H1 (cell line): Measurements from ENCODE around the gene CNN3. TPM values are rescaled to one million over a fixed set of nuclear protein-coding genes. Genes with fewer than 3 reads are reported as not detected.

Source experiments
- BACH1 ChIP-seq: IDR thresholded peaks from 2 replicates; pipeline ENCODE4 v1.6.1; 2012; ENCODE audit warnings: low read length, improper control_type of control experiment
- CBX5 ChIP-seq: fragments of 300-800, 300-1000 bp; sonication (generic); IDR thresholded peaks from 2 replicates; pipeline ENCODE4 v1.7.1; 2016; ENCODE audit warnings: antibody characterized with exemption, low read length, low read depth
- CREB1 ChIP-seq: IDR thresholded peaks from 2 replicates; pipeline ENCODE4 v1.6.1; 2012; ENCODE audit warnings: inconsistent platforms
- EP300 ChIP-seq, 2 experiments: IDR thresholded peaks; 1 replicate in 1 of 2; 2 replicates in 1 of 2; pipeline ENCODE4 v1.6.1; 2011 to 2012; ENCODE audit warnings: low read depth in 2 of 2, low read length in 2 of 2, mild to moderate bottlenecking in 2 of 2, borderline replicate concordance in 1 of 2, inconsistent platforms in 1 of 2, moderate library complexity in 1 of 2
- GABPA ChIP-seq: IDR thresholded peaks from 2 replicates; pipeline ENCODE4 v1.6.1; 2011; ENCODE audit warnings: mild to moderate bottlenecking, low read length, moderate library complexity, borderline replicate concordance; ENCODE audit not compliant: insufficient read depth
- KDM1A ChIP-seq: fragments of 200-600, 300-600 bp; sonication (generic); IDR thresholded peaks from 2 replicates; pipeline ENCODE4 v1.7.1; 2016; ENCODE audit warnings: mild to moderate bottlenecking, low read length, borderline replicate concordance
- POU5F1 ChIP-seq: IDR thresholded peaks from 2 replicates; pipeline ENCODE4 v1.6.1; 2011; ENCODE audit warnings: low read depth, mild to moderate bottlenecking, low read length, moderate library complexity
- SAP30 ChIP-seq: fragments of 300-600 bp; sonication (generic); IDR thresholded peaks from 2 replicates; pipeline ENCODE4 v1.7.1; 2012; ENCODE audit warnings: low read length, moderate library complexity, mild to moderate bottlenecking, inconsistent platforms; ENCODE audit not compliant: insufficient read depth, insufficient replicate concordance
- SIRT6 ChIP-seq: IDR thresholded peaks from one replicate; pipeline ENCODE4 v1.7.1; 2012; ENCODE audit warnings: low read length, inconsistent platforms
- SP4 ChIP-seq: IDR thresholded peaks from 2 replicates; pipeline ENCODE4 v1.6.1; 2012; ENCODE audit warnings: low read length, inconsistent platforms
- SRF ChIP-seq: IDR thresholded peaks from 2 replicates; pipeline ENCODE4 v1.6.1; 2011; ENCODE audit warnings: mild to moderate bottlenecking, low read depth, low read length, moderate library complexity
- ZNF274 ChIP-seq: IDR thresholded peaks from 2 replicates; pipeline ENCODE4 v1.7.0; 2012; ENCODE audit warnings: low read length, borderline replicate concordance; ENCODE audit errors: extremely low read depth
- polyA plus RNA-seq, 7 experiments: library from polyadenylated mRNA; depleted of rRNA in 3 of 7; stranded (reverse) in 5 of 7; unstranded in 2 of 7; fragments of >200 nt in 5 of 7; fragments of 200-250 nt in 2 of 7; gene quantifications; 1 replicate in 5 of 7; 2 replicates in 1 of 7; 4 replicates in 1 of 7; pipeline versions ENCODE4 v1.2.1 to v1.2.3, GENCODE V29; 2011 to 2013; ENCODE audit warnings: missing spikeins in 2 of 7, mixed read lengths in 2 of 7
- total RNA-seq: library from RNA; stranded (reverse); fragmentation: NEBNext Ultra II Directional; extraction: Animal tissue kit (Norgen Biotek cat#: 25700); gene quantifications from 2 replicates; pipeline ENCODE4 v1.2.1, GENCODE V29; 2021
- TF ChIP-seq, protein P1 (sequence below): fragments of 300-600 bp; sonication (generic); IDR thresholded peaks from 2 replicates; pipeline ENCODE4 v1.7.1; 2012; ENCODE audit warnings: low read length, moderate library complexity, mild to moderate bottlenecking, inconsistent platforms; ENCODE audit not compliant: insufficient replicate concordance

Gene CNN3
- total and polyA plus RNA-seq, 2 of the 8 experiments (the other 6 are each of a cell fraction or from before 2014, with no cell fraction given): 134 to 266 TPM

DNA sequence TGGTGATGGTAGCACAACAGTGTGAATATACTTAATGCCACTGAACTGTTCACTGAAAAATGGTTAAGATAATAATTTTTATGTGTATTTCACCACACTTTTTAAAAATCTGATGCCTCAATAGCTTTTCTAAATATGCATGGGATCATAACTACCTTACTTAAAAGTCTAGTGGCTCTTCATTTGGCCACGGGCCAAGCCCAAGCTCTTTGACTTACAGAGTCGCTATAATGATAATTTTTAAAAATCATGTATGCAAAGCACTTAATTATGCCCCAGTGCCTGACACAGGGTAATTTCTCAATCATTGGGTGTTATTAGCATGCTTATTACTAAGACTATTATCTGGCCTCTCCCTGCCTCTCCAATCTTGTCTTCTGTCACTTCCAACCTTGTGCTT, 7.6 kb upstream of the CNN3 start (continued):
- TF ChIP-seq, protein P1, sequence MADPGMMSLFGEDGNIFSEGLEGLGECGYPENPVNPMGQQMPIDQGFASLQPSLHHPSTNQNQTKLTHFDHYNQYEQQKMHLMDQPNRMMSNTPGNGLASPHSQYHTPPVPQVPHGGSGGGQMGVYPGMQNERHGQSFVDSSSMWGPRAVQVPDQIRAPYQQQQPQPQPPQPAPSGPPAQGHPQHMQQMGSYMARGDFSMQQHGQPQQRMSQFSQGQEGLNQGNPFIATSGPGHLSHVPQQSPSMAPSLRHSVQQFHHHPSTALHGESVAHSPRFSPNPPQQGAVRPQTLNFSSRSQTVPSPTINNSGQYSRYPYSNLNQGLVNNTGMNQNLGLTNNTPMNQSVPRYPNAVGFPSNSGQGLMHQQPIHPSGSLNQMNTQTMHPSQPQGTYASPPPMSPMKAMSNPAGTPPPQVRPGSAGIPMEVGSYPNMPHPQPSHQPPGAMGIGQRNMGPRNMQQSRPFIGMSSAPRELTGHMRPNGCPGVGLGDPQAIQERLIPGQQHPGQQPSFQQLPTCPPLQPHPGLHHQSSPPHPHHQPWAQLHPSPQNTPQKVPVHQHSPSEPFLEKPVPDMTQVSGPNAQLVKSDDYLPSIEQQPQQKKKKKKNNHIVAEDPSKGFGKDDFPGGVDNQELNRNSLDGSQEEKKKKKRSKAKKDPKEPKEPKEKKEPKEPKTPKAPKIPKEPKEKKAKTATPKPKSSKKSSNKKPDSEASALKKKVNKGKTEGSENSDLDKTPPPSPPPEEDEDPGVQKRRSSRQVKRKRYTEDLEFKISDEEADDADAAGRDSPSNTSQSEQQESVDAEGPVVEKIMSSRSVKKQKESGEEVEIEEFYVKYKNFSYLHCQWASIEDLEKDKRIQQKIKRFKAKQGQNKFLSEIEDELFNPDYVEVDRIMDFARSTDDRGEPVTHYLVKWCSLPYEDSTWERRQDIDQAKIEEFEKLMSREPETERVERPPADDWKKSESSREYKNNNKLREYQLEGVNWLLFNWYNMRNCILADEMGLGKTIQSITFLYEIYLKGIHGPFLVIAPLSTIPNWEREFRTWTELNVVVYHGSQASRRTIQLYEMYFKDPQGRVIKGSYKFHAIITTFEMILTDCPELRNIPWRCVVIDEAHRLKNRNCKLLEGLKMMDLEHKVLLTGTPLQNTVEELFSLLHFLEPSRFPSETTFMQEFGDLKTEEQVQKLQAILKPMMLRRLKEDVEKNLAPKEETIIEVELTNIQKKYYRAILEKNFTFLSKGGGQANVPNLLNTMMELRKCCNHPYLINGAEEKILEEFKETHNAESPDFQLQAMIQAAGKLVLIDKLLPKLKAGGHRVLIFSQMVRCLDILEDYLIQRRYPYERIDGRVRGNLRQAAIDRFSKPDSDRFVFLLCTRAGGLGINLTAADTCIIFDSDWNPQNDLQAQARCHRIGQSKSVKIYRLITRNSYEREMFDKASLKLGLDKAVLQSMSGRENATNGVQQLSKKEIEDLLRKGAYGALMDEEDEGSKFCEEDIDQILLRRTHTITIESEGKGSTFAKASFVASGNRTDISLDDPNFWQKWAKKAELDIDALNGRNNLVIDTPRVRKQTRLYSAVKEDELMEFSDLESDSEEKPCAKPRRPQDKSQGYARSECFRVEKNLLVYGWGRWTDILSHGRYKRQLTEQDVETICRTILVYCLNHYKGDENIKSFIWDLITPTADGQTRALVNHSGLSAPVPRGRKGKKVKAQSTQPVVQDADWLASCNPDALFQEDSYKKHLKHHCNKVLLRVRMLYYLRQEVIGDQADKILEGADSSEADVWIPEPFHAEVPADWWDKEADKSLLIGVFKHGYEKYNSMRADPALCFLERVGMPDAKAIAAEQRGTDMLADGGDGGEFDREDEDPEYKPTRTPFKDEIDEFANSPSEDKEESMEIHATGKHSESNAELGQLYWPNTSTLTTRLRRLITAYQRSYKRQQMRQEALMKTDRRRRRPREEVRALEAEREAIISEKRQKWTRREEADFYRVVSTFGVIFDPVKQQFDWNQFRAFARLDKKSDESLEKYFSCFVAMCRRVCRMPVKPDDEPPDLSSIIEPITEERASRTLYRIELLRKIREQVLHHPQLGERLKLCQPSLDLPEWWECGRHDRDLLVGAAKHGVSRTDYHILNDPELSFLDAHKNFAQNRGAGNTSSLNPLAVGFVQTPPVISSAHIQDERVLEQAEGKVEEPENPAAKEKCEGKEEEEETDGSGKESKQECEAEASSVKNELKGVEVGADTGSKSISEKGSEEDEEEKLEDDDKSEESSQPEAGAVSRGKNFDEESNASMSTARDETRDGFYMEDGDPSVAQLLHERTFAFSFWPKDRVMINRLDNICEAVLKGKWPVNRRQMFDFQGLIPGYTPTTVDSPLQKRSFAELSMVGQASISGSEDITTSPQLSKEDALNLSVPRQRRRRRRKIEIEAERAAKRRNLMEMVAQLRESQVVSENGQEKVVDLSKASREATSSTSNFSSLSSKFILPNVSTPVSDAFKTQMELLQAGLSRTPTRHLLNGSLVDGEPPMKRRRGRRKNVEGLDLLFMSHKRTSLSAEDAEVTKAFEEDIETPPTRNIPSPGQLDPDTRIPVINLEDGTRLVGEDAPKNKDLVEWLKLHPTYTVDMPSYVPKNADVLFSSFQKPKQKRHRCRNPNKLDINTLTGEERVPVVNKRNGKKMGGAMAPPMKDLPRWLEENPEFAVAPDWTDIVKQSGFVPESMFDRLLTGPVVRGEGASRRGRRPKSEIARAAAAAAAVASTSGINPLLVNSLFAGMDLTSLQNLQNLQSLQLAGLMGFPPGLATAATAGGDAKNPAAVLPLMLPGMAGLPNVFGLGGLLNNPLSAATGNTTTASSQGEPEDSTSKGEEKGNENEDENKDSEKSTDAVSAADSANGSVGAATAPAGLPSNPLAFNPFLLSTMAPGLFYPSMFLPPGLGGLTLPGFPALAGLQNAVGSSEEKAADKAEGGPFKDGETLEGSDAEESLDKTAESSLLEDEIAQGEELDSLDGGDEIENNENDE: no peak
- TF ChIP-seq ZNF274: no peak
- TF ChIP-seq POU5F1: no peak
- TF ChIP-seq EP300 (IDR thresholded peaks at IDR 0.05; ENCODE audit: borderline replicate concordance in 1 of 2, low read depth in 2 of 2, low read length in 2 of 2): no peak
- no peak for TF ChIP-seq SAP30
- no peak for TF ChIP-seq CREB1
- TF ChIP-seq SP4: no peak
- no peak for TF ChIP-seq BACH1
- no peak for TF ChIP-seq KDM1A
- no peak for TF ChIP-seq CBX5
- TF ChIP-seq GABPA: no peak
- TF ChIP-seq SIRT6: no peak
- no peak for TF ChIP-seq SRF
